ENCODE results near the gene OR52N5.
A peak's percentile ranks its signal among the peaks of the same experiment; 100 is the strongest.

OR52N5 gene

DNA sequence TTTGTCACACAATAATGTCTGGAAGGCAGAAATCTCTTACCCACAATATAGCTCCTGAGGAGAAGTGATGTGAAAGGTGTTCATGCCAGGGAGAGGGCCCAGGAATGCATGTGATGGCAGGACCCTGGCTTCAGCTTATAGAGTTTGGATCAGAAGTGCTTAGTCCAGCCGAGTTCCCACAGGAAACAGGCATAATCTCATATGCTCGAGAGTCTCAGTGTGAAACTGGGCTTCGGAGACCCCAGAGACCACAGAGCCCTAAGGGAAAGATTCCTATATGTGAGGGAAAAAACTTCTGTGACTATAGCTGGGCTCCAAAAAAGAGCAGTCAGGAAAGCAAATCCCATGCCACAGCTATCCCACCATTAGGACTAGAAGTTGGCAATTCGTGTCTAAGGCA is at the start of gene OR52N5:
Gene OR52N5, minus strand, starts transcription at position 101 of the 400 bp plus-strand sequence. CDS start 4,721 bp downstream, outside the sequence.
- DNase-seq = no peak

DNA sequence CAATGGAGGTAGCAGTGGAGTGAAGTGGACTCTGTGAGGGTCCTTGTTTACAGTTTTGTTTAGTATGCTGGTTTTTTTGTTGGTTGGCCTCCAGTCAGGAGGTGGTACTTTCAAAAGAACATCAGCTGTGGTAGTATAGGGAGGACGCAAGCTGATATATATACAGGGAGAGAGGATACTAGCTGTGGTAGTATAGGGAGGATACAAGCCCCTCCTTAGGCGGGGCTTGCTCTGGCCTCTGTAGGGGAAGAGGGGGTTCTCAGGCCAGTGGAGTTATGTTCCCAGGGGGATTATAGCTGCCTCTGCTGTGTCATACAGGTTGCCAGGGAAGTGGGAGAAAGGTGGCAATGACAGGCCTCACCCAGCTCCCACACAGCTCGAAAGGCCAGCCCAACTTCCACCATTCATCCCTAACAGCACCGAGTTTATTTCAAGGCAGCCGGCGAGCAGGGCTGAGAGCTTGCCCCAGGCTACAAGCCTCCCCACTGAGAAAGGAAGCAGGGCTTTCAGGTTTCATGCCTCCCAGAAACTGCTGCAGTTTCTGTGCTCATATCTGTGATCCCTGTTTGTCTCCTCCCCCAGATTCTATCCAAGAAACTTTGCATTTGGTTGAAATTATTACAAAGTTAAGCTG is 48.2 kb upstream of the OR52N5 start:
- DNase-seq = no peak

DNA sequence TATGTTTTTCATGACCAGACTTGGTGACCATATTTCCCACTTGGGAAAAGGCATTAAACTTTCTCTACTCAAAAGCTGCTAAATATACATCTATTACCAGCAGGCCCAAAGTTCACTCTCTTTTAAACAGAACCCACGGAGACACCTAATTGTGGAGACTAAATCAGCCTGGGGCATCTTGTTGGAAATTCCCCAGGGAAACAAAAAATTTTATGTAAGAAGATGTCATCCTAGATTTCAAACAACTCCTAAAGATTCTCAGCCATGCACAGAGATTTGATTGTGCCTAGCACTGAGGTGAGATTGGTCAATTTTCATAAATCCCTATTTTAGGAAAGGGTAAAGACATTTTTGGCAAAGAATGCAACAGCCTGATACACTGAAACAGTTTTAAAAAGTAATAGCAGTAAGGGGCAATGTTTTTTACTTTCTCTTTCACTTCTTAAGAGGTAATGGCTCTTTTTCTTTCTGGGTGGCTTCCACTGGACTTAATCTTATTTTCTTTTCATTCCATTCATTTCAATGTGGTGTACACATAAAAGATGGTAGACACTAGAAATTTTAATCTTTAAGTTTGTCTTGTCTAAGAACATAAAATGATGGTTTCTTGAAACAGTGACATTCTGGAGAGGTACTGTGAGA is 35.2 kb upstream of the OR52N5 start:
- peak; percentile 78 for DNase-seq

DNA sequence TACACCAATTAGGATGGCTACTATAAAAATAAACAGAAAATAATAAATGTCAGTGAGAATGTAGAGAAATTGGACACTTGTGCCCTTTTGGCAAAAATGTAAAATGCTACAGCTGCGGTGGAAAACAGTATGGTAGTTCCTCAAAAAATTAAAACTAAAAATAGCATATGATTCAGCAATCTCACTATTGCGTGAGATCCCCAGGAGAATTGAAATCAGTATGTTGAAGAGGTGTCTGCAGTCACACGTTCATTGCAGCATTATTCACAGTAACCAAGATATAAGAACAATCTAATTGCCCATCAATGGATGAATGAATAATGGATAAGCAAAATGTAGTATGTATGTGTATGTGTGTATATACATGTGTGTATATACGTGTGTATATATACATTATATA is 32.4 kb upstream of the OR52N5 start:
- peak; percentile 94 for DNase-seq

DNA sequence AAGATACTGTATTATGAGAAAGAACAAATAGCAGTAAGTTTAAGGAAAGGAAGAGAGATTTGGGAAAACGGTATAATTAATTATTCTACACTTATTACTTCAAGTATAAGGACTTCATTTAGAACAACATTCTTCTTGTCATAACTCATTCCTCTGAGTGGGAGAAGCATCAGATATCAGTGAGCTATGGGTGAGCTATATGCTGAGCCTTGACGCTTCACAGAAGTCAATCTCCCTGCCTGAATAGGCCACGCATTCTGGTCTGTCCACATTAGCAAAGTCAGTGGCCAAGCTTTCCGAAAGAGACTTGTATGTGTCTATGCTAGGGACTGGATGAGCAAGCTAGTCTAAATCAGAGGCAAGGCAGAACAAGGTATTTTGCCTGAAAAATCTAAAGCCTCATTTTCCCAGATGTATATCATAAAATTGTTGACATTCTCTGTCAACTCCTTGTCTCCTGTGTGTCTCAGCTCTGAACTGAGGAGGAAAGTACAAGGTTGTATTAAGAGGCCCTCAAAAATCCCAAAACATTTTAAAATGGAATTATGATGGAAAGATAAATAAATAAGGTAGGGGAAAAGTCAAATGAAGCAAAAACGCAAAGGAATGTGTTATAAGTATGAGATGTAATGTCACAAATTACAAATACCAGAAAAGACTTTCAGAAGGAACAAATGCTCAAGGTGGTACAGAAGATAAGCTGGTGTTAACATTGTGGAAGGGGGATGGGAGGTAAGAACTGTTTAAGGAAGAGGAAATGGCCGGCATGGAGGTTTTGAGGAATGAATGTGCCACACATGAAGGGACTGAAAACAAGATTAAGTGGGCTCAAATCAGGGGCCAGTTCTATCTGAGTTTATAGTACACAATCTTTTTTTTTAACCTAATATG is 27.0 kb upstream of the OR52N5 start:
- DNase-seq = peak; percentile 94

DNA sequence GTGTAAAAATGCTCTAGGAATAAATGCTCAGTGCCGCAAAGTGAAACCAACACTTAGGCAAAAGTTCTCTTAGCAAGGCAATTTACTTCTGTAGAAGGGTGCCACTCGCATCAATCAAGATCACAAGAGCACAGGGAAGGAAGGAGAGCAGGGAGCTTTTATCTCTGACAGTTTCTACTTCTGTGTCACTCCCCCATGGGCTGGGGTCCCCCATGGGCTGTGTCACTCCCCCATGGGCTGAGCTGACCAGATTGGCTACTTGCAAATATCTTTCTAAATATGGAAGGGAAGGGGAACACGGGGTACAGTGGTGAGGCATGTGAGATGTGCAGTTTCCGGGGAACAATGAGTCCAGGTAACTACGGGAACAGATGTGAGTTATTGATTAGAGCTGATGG is 26.0 kb upstream of the OR52N5 start:
- no peak for DNase-seq

DNA sequence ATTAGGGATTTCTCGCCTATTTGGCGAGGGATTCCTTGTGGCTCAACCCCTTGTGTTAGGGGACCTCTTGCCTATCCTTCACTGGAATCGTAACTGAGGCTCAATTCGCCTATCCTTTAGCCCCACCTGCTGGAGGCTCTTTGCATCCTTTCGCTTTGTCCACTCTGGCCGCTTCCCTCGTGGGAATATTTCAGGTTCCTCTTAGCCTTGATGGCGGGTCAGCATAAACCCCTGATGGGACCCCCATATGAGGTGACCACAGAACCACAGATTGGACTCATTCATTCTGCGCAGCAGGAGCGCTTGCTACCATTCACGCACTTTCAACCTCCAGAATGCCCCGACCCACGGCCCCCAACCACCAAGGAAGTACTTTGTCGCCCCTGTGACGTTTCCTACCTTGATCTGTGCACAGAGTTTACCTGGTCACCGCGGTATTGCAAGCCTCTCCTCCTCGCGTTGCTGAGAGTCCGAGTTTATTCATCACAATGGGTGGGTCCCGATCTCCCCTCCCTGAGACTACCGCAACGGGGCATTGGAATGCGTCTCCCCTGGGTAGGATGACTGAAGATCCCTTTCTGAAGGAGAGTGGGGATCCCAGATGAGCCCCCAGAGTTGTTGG is 25.5 kb upstream of the OR52N5 start, which contains the start of gene OR52N2:
Gene OR52N2, plus strand, starts transcription at position 425 of the 622 bp plus-strand sequence. CDS start 11,412 bp downstream, outside the sequence.
- peak; percentile 73 for DNase-seq

DNA sequence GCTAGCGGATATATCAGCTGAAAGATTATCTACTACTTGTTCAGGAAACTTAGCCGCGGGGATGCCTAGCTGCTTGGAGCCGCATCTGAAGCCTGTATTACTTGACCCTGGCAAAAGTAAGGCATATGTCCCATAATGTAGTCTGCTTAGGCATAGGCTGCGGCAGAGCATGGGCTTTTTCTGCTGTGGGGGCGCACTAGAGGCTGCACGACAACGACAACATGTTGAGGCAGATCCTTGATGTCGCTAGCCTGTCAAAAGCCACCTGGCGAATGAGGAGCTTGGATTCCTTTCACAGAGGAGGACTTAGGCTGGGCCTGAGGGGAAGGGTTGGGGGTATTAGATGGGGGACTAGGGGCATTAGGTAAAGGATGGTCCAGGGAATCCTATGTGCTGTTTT is 24.4 kb upstream of the OR52N5 start:
- no peak for DNase-seq

DNA sequence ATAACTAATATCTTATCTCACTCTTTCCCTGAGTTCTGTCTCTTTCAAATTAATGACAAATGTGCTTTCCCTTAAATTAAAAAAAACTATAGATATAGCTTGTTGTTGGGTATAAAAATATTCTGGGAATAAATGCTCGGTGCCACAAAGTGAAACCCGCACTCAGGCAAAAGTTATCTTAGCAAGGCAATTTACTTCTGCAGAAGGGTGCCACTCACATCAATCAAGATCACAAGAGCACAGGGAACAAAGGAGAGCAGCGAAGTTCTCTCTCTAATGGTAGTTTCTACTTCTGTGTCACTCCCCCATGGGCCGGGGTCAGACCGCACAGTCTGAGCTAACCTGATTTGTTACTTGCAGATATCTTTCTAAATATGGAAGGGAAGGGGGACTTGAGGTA is 20.8 kb upstream of the OR52N5 start:
- DNase-seq = no peak

DNA sequence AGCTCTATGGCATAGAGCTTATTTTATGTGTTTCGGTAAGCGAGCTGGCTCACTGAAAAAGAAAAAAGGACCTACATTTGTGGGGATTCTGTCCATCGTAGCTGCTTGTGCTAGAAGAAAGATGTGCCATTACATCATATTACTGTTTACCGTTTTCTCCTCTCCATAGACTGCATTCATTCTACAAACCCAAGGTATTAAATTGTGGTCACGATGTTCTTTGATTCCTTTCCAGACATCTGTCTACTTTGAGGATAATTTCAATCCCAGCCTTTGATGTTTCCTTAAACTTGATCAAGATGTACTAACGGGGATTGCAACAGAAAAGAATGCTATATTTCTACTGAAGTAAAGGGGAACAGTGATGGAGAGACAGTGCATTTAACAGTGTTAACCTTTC is 13.4 kb upstream of the OR52N5 start:
- DNase-seq = no peak

DNA sequence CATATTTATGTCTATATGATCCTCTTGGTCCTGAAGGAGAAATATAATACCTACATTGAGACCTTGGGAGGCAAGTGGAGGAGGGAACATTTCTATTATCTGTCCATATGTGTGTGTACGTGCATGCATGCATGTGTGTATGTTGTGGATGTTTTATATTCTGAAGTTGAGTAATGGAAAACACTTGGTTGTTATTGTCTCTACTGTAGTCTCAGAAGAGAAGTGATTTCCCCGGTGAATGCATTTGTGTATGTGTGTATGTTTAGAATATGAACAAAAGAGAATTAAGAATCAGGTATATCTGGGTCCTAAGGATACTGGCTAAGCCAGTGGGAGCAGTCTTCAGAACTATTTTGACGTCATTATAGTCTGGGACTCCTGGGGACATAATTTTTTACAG is 8.0 kb upstream of the OR52N5 start, which contains the start of gene OR52N1:
Gene OR52N1, minus strand, starts transcription at position 101 of the 400 bp plus-strand sequence. CDS start 2,449 bp downstream, outside the sequence.
- DNase-seq = no peak

DNA sequence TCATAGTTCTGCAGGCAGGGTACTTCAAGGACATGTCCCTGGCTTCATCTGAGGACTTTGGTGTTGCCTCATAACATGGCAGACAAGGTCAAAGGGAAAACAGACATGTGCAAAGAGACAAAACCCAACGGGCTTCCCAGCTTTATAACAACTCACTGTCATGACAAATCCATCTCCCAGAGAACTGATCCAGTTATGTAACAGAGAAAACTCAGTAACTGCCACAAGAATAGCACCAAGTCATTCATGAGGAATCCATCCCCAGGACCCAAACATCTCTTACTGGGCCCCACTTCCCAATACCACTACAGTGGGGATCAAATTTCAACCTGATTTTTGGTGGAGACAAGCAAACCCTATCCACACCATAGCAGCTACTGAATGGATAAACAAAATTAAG is 16.1 kb downstream of the OR52N5 start:
- no peak for DNase-seq

DNA sequence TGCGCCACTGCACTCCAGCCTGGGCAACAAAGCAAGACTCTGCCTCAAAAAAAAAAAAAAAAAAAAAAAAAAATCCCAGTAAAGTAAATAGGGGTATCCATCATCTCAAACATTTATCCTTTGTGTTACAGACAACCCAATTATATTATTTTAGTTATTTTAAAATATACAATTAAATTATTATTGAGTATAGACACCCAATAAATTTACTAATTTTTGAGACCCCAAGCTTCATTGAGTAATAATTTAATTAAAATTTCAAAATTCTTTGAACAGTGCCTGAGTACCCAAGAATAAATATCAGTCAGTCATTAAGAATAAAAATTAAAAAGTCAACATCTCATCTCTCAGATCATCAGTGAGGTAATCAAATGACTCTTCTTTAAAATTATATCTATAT is 29.2 kb downstream of the OR52N5 start, which contains the start of gene OR52N4:
Gene OR52N4, plus strand, starts transcription at position 301 of the 400 bp plus-strand sequence. CDS start 498 bp downstream, outside the sequence.
- no peak for DNase-seq

DNA sequence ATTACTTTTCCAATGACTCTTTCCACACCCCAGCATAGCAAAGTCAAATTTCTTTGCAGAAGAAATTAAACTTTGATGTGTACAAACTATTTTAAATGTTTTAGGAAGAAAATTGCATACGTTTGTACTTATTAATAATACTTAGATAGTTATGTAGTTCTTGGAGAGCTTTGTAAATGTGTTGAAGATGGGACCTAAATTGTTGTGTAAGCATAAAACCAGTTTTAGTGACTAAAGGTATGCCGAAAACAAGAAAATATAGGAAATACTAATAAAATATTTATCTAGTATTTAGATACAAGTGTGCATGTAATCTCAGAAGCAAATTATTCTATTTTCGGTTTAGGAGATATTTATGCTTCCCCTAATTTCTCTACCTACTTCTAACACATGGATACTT is 33.3 kb downstream of the OR52N5 start:
- no peak for DNase-seq

DNA sequence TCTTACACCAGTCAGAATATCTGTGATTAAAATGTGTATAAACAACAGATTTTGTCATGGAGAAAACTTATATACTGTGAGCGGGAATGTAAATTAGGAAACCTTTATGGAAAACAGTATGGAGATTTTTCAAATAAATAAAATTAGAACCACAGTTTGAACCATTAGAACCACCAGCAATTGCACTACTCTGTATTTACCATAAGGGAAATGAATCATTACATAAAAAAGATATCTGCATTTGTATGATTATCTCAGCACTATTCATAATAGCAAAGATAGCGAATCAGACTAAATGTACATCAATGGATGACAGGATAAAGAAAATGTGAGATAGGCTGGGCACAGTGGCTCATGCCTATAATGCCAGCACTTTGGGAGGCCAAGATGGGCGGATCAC is 36.5 kb downstream of the OR52N5 start:
- DNase-seq = no peak

DNA sequence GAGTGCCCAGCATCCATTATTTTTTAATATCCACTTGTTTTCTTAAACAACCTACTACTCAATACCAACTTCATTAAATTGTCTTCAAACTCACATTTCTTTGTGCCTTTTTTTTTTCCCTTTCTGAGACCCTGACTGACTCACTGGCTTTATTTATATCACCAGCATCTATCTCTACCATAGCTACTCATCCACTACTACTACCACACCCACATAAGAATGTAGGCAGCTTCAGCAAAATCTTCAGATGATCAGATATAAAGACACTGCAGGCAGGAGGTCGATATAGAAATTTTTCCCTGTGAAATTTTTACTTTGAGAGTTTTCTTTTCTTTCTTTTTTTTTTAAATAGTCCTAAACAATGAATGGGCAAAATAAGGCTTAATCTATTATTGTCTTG is 44.7 kb downstream of the OR52N5 start:
- no peak for DNase-seq

DNA sequence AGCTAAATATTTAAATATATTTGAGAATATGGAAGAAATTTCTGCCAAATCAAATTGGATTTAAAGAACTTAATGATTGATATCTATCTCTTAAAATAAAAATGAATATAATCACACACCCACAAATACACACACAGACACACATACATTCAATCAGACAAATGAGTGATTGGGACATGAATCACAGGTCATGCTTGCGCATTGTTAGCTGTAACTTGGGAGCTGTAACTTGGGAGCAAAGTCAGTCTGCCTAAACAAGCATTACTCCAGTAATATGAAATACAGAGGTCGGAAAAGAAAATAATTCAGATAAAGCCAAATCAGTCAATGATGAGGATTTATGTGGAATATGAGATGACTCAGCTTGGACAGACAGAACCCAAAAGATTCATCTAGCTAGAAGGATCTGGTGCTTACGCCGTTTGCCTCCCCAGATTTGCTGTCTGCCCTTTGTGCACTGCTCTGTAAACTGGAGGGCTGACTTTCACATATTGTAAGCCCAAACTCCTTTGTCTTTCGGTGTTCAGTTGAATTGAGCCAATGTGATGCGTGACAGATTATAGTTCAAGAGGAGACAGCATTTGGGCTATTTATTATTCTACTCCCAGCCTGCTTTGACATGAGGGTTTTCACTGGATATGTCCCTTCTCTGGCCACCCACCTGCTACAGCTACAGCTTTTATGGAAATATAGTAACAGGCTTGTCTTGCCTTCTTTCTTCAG is 45.3 kb downstream of the OR52N5 start:
- no peak for DNase-seq

DNA sequence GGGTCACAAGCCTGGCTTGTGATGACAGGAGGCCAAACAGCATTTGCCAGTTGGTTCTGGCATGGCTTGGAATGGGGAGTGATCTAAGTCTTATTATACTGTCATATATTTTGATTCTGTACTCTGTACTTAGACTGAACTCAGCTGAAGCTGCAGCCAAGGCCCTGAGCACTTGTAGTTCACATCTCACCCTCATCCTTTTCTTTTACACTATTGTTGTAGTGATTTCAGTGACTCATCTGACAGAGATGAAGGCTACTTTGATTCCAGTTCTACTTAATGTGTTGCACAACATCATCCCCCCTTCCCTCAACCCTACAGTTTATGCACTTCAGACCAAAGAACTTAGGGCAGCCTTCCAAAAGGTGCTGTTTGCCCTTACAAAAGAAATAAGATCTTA is 46.1 kb downstream of the OR52N5 start:
- no peak for DNase-seq

DNA sequence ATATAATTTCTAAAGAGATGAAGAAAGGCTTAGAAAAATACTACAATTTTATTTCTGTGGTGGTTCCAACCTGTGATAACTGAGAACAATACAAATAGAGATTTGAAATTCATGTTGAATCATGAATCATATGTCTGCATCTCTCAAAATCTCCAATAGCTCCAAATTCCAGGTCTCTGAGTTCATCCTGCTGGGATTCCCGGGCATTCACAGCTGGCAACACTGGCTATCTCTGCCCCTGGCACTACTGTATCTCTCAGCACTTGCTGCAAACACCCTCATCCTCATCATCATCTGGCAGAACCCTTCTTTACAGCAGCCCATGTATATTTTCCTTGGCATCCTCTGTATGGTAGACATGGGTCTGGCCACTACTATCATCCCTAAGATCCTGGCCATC is 46.8 kb downstream of the OR52N5 start, which contains the start of gene OR56B1:
Gene OR56B1, plus strand, starts transcription at position 53 of the 400 bp plus-strand sequence. Its CDS starts 69 bp downstream, at position 122.
- DNase-seq = no peak

DNA sequence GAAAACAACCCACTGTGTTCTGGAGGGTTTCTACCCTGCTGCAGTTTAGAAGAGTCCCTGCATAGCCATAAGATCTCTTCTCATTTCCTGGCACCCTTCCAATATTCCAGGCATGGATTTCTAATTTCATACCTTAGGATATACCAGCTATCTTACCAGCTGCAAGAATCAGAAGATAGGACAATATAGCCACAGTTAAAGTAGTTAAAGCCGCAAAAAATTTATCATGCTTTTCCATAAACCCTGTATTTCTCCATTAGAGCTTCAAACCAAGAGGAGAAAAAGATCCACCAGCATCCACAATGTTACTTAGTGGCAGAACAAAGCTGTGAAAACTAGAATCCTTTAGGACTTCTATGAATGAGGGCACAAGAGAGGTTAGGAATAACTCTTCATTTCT is 55.5 kb downstream of the OR52N5 start:
- no peak for DNase-seq

DNA sequence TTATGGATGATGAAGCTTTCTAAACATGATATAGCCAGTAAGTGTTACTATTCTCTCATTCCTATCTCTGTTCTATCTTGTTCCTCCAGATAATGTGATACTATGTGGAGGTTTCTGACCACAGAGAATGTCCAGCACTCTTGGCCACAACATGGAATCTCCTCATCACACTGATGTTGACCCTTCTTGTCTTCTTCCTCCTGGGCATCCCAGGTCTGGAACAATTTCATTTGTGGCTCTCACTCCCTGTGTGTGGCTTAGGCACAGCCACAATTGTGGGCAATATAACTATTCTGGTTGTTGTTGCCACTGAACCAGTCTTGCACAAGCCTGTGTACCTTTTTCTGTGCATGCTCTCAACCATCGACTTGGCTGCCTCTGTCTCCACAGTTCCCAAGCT is 56.8 kb downstream of the OR52N5 start:
- DNase-seq = no peak

Data from OCI-M1 (cell line).